HG03442 (cell line): ENCODE measurements around the gene SSX2IP.
"Not testable (repeated sequence)": the region's sequence is repeated elsewhere in the genome, so short reads cannot be mapped to it uniquely, and the experiment has no call there.

ENCODE experiments used
- ATAC-seq: cut with Tn5 transposase; IDR thresholded peaks from one replicate; pipeline ENCODE4 v1.9.1; 2021; ENCODE audit warnings: mild to moderate bottlenecking, moderate library complexity; ENCODE audit not compliant: unreplicated experiment

Gene SSX2IP

DNA sequence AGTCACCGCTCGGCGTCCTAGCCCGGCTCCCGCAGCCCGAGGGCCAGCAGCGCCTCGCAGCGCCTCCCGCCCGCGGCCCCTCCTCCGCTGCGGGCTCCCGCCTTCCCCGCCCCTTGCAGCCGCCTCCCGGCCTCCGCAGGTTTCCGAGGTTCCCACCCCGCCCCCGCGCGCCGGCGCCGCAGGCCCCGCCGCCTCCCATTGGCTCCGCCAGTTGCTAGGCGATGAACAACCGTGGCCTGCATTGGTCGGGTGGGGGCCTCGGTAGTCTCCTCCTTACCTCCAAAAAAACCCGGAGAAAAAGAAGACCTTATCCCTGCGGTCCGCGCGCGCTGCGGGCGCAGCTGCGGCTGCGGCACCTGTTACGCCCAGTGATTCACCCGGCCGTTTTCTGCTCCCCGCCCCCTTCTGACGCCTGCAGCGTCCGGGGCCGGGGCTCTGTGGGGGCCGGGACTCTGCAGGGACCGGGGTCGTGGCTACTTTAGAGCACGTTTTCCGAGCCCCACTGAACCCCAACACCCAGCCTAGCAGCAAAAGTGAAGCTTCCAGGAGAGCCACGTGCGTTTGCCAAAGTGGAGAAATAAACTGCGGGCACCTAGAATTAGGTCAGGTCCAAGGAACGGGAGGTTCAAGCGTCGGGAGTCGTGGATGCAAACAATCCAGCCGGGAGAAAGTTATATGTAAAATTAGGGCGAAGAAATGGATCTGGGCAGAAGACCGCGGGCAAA, at the start of gene SSX2IP:
SSX2IP (minus strand) TSS at position 65 of the 725 bp plus-strand sequence. CDS start 19,242 bp downstream, outside the sequence.
- peak; percentile 91 for ATAC-seq

GRCh38 chr1:84738237-84738636, 48.0 kb upstream of the SSX2IP start:
- ATAC-seq, result no peak

DNA sequence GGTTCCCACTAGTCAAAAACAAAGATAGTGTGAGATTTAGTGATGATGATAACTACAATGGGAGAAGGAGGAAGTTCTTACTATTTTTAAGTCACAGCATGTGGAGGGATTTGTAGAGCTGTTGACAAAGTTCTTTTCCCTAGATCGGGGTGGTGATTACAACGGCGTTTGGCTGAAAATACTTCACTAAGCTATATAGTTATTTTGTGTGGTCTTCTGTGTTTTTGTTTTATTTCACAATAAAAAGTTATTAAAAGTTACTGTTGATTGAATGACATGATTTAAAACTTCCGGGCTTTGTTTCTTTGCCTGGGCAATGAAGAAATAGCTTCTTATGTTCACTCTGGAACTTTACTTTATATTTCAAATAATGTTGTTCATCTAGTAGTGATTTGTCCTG, 47.3 kb upstream of the SSX2IP start:
- no peak for ATAC-seq

- no peak for ATAC-seq
Observed at GRCh38 chr1:84736944-84737343, 46.7 kb upstream of the SSX2IP start.

GRCh38 chr1:84736445-84736844, 46.2 kb upstream of the SSX2IP start:
- no peak for ATAC-seq

DNA sequence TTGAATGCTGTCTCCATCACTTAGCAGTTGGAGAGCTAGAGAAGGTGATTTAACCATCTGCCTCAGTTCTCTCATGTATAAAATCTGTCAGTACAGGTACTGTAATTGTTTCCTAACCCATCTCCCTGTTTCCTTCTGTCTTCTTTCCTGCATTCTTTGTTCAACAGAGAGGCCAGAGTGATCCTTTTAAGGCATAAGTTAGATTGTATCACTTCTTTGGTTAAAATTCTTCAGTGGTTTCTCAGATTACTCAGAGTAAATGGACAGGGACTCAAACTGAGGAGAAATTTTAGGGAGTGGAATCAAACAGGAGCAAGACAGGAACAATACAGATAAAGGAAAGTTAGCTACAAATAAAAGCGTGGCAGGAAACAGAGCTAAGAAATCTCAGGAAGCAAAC, 45.2 kb upstream of the SSX2IP start:
- ATAC-seq, result no peak

DNA sequence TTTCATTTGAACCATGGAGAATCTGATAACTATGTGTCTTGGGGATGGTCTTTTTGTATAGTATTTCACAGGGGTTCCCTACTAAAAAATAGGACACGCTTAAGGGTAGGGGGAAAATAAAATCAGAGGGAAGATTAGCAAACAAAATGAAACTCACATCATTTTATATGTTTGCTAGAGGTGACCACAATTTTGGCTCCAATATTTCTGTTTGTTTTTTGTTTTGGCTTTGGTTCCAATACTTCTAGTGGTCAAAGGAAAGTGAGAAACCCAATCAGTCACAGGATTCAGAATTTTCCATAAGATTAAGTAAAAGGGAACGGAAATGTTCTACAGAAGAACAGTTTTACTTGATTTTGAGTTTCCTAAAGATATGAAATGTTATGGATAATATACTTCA, 42.3 kb upstream of the SSX2IP start:
- ATAC-seq, result no peak

DNA sequence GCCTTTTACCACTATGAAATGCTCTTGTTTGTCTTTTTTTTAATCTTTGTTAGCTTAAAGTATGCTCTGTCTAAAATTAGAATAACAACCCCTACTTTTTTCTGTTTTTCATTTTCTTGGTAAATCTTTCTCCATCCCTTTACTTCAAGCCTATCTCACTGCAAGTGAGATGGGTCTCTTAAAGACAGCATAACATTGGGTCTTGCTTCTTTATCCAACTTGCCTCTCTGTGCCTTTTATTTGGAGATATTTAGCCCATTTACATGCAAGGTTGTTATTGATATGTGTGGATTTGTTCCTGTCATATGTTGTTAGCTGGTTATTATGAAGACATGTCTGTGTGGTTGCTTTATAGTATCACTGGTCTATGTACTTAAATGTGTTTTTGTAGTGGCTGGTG, 41.3 kb upstream of the SSX2IP start:
- ATAC-seq, result no peak

DNA sequence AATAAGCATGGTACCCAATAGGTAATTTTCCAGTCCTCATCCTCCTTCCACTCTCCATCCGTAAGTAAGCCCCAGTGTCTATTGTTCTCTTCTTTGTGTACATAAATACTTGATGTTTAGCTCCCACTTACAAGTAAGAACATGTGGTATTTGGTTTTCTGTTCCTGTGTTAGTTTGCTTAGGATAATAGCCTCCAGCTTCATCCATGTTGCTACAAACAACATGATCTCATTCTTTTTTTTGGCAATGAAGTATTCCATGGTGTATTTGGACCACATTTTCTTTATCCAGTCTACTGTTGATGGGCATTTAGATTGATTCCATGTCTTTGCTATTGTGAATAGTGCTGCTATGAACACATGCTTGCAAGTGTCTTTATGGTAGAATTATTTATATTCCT, 37.5 kb upstream of the SSX2IP start:
- ATAC-seq, result not testable (repeated sequence)

GRCh38 chr1:84726593-84727499, 36.6 kb upstream of the SSX2IP start:
- ATAC-seq, result no peak

- ATAC-seq, result peak; percentile 56
Observed at GRCh38 chr1:84724128-84724860, 34.0 kb upstream of the SSX2IP start.

DNA sequence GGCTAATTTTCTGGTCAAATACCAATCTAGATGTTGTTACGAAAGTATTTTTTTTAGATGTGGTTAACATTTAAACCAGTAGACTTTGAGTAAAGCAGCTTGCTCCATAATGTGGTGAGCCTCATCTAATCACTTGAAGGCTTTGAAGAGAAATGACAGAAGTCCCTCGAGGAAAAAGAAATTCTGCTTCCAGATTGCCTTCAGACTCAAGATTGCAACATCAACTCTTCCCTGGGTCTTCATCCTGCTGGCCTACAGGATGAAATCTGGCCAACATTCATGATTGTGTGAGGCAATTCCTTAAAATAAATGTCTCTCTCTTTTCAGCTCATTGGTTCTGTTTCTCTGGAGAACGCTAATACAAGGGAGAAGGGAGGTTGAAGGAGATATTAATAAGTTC, 32.5 kb upstream of the SSX2IP start:
- no peak for ATAC-seq

- not testable (repeated sequence) for ATAC-seq
Observed at GRCh38 chr1:84721872-84722271, 31.6 kb upstream of the SSX2IP start.

DNA sequence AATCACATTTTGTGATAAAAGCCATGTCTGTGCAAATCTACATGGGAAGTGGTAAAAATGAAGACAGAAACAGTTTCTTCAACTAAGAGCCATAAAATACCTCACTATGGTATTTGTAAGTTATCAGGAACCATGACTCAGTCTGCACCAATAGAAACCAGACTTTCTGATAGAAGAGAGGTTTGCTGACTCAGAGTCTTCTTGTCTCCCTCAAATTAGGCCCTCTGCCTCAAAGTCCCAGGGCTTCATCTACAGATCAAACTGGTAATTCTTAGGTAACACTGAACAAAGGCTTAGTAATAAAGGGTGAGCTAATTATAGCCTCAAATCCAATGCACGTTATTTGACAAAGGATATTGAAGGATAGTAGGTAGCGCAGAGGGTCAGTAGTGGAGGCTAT, 30.9 kb upstream of the SSX2IP start:
- no peak for ATAC-seq

- no peak for ATAC-seq
Observed at GRCh38 chr1:84720221-84720780, 30.0 kb upstream of the SSX2IP start.

- ATAC-seq, result no peak
Observed at GRCh38 chr1:84719543-84720217, 29.4 kb upstream of the SSX2IP start.

DNA sequence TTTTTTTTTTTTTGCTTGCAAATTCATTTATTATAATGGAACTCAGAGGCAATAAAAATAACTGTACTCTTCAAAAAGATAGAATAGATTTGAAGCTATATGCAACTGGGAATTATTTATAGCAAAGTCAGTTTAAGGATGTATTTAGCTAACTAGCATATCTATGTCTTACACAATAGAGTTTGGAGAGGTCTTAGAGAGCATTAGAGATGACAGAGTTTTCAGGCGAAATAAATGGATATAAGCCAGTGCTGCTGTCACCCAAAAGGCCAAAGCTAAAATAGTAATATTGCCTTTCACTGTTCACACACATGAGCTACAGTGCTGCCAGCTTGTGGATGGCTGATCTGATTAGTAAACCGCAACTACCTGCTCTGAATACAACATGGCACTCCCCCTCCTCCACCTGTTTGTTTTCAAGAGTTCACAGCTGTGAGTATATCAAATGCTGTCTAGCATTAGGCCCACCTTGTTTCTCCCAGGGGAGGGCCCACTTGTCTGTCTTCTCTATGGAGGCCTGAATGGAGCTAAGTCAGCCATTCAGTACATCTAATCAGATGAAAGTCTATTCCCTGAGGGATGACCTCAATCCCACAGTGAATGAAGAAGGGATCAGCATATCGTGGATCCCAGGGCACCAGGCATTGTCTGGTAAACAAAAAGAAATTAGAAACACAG, 25.2 kb upstream of the SSX2IP start:
- no peak for ATAC-seq

DNA sequence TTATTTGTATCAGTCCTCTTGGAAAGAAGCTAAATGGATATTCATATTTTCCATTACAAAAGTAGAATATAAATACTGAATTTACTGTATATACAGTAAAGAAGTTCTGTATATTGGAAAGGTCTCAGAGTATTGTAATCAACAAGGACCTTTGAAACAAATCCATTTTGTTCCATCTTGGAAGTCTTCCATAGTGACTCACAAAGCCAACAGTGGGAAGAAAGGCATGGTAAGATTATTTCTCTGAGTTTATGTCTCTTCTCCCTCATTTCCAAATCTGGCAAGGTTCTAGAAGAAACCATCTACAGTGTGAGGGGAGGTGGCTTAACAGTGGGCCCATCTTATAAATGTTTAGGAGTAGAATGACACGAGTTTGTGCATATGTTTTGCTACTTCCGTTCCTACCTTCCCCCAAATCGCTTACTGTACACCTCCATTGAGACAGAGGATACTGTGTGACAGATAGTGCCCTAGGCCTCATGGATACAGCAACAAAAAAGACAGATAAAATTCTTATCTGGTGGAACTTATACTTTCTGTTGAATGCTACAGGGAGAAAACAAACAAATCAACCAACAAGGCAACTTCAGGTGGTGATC, 22.1 kb upstream of the SSX2IP start:
- ATAC-seq, result no peak

DNA sequence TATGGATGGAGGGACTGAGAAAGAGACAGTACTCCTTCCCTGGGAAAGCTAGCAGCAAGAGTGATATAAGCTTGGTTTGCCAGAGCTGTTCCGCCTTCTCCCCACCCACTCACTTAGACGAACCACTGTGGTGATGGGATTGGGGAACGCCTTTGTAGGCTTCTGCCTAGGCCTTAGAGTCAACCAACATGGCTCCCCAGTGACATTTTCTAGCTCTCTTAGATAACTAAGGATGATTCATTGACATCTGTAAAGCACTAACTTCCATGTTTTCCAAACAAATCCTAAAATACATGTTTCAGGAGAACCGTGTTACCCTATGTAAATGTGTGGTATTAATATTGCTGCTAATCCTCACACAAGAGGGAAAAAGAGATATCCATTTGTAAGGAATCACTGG, 21.6 kb upstream of the SSX2IP start:
- no peak for ATAC-seq

DNA sequence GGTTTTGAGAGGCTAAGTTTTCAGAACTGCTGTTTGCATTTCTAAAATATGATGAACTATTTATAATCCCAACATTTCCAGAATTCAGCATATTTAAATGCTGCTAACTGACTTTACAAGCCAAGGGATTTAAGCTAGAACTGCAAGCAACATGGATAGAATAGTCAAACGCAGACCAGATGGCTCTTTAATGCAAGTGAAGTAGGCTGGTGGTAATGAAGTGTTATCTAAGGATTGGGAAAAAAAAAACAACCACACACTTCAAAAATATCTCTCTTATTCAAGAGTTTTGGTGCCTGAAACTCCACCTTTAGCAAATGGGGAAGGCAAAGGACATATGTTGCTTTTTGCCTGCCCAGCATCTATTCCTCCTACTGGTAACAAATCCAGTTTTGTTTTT, 20.9 kb upstream of the SSX2IP start:
- ATAC-seq, result no peak
